GM18511 (cell line): Measurements from ENCODE around the gene LRMDA.

Experiments
- ATAC-seq: cut with Tn5 transposase; IDR thresholded peaks from one replicate; pipeline ENCODE4 v1.9.1; 2021; ENCODE audit warnings: mild to moderate bottlenecking, moderate library complexity; ENCODE audit not compliant: unreplicated experiment

The LRMDA gene

DNA sequence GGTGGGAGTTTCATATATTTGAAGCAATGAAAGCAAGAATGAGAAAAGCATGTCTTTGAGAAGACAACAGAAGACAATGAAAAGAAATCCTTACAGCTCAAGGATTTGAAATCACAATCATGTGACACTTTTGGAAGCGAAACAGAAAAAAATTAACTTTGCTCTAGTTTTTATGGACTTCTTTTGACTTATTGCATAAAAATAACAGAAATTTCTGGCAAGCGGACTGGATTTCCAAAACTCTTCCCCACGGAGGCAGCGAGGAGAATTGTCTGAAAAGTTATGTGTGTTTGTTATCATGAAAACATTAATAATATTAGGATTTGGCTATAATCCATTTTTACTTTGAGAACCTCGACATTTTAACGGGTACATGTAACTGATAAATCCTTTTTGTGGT lies 223.3 kb downstream of the LRMDA start:
- ATAC-seq = no peak

- no peak for ATAC-seq
Measured at GRCh38 chr10:75655791-75656451, 224.5 kb downstream of the LRMDA start.

DNA sequence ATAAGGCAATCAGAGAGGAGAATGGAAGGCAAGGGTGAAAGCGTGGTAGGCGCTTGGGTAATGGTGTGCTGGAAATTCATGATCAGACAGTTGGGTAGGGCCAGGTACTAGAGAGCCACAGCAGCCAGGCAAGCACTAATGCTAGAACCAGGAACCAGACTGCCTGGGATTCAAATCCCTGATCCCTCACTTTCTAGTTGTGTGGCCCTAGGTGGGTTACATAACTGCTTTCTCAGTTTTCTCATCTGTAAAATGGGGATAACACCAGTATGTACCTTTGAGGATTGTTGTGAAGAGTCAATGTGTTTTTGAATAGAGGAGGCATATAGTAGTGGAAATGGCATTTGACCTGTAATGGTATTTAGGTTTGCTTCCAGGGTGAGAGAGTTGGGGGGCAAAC lies 225.9 kb downstream of the LRMDA start:
- no peak for ATAC-seq

DNA sequence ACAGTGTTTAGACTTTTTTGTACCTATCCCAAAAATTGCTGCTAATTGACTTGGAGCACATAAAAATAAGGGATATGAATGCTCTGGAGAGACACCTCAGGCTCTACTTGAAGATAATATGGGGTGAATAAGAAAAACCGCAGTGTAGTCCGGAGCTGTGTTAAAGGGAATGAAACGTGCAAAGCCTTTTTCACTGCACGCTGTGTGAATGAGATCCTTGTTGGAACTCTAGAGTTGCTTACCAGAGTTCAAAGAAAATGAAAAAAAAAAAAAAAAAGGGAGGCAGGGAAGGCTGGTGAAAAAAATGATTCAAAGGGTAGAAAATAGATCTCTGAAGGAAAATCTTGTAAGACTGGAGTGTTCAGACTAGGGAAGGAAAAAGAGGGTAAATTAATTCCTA lies 226.6 kb downstream of the LRMDA start:
- ATAC-seq = no peak

GRCh38 chr10:75658496-75658895 lies 227.1 kb downstream of the LRMDA start:
- ATAC-seq = no peak

DNA sequence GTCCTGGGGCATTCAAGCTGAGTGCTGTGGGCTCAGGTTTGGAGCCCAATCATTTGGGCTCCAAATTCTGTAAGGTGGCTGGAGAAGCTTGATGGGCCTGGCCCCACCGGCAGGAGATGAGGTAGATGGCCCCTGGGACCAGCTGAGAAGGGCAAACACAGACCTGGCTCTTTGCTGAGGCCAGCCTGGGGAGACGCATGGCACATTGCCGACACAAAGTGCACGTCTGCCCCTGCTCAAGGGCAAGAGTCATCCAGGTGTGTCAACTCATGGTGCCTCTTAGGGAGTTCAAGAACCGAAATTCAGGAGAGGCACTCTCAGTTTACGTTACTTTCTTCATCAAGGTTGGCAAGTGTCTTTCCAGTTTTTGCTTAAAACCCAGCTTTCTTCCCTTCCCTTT lies 227.5 kb downstream of the LRMDA start:
- ATAC-seq = no peak

GRCh38 chr10:75660823-75661222 lies 229.4 kb downstream of the LRMDA start:
- ATAC-seq = no peak

DNA sequence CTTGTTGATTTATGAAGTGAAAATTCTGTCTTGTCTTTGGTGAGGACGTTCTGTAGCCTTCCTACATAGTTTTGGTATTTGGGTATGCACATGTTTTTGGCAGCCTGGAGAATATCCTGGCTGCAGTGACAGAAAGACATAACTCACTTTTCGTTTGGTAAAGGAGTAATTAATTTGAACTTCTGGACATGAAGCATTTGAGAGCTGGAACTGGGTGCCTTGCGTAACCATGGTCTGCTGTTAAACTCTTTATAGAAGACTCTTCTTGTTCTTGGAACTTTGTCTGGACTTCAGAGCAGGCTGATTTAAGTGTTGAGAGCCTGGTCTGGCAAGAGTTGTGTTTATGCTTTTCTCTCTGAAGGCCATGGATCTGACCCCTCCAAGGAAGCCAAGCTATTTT lies 231.3 kb downstream of the LRMDA start:
- ATAC-seq = no peak

GRCh38 chr10:75663947-75664664 lies 232.7 kb downstream of the LRMDA start:
- no peak for ATAC-seq

GRCh38 chr10:75664968-75665367 lies 233.5 kb downstream of the LRMDA start:
- ATAC-seq = no peak

DNA sequence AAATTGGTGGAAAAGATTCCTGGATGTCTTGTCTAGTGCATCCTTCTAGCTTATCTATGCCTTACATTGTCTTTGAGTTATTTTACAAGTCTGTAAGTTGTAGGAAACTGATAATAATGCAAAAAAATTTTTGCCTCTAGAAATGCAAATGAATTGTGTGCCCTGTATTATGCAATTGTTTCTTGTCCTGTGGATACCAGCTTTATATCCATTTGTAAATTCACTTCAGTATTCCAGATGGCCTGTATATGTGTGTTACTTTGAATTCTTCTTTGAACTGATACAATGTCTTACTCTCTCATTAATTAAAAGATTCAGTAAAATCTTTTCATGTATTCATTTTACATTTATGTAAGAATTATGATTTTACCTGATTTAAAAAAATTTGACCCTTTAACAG lies 234.3 kb downstream of the LRMDA start:
- no peak for ATAC-seq

- no peak for ATAC-seq
Measured at GRCh38 chr10:75672111-75672671, 240.8 kb downstream of the LRMDA start.

DNA sequence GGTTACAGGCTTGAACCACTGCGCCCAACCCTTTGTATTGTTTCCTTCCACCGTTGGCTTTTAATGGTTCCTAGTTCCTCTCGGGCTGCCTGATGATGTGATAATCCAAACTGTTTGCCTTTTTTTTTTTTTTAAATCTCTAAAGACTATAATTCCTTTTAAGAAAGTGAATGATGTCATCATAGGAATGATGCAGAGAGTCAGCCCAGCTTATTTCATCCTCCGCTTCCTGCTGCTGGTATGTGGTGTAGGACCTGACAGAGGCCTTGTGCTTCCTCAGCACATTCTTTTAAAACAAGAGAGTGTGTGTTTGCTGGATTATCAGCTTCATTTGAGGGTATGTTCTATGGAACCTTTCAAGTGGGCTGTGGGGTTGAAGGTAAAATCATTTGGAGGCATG lies 241.4 kb downstream of the LRMDA start:
- no peak for ATAC-seq

GRCh38 chr10:75677541-75677940 lies 246.1 kb downstream of the LRMDA start:
- no peak for ATAC-seq

DNA sequence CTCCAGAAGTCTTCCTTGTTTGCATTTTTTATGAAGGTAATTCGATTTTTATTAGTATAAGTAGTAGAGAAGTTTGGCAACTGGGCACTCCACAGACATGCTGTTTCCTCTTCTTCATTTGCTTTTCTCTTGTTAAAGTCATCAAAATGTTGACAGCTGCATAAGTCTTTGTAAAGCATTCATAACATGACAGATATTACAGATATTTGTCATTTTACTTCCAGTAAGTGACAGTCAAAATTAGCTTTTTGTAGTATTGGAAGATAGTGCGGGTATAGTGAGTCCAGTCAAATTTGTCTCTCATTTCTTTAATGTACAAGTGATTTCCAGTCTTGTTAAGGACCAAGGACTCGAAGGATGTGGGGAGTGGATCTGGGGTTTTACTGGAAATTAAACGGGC lies 247.1 kb downstream of the LRMDA start:
- no peak for ATAC-seq

- ATAC-seq = no peak
Measured at GRCh38 chr10:75679536-75679935, 248.1 kb downstream of the LRMDA start.

- no peak for ATAC-seq
Measured at GRCh38 chr10:75681334-75681733, 249.9 kb downstream of the LRMDA start.

GRCh38 chr10:75682649-75683557 lies 251.5 kb downstream of the LRMDA start:
- no peak for ATAC-seq

DNA sequence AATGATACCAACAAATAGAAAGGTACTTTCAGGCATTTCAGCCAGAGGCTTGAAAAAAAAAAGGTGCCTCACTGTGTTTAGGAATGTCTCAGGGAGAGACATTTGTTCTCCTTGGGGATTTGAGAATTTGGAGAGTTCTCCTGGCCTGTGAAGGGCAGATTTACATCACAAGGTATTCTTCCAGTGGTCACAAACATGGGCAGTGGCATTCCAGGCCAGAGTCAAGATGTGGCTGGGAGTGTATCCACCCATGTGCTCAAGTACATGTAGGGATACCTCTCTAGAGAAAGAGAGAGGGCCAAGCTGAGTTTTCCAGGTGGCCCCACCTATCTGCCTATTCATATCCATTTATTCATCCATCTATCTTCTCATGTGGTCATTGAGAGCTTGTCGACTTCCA lies 253.8 kb downstream of the LRMDA start:
- no peak for ATAC-seq

DNA sequence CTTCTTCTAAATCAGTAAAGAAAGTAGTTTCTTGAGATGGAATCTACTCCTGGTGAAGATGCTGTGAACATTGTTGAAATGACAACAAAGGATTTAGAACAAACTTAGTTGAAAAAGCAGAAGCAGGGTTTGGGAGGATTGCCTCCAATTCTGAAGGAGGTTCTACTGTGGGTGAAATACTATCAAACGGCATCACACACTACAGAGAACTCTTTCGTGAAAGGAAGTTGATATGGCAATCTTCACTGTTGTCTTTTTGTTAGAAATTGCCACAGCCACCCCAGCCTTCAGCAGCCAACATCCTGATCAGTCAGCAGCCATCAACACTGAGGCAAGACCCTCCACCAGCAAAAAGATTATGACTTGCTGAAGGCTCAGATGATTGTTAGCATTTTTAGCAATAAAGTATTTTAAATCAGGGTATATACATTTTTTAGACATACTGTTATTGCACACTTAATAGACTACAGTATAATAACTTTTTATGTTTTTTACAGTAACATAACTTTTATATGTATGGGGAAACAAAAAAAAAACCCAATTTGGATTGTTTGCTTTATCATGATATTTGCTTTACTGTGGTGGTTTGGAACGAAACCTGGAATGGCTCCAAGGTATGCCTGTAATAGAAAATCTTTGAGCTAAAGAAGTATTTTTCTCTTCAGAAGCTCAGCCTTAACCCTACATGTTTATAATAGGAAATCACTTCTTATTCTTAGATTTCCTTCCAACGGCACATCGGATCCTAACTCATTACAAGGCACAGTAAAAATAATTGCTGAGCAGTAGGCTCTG lies 257.3 kb downstream of the LRMDA start:
- no peak for ATAC-seq

- ATAC-seq = no peak
Measured at GRCh38 chr10:75693489-75693888, 262.1 kb downstream of the LRMDA start.
